HG03108 (cell line): ENCODE measurements around the gene COQ8A.

ENCODE experiments used
- ATAC-seq: cut with Tn5 transposase; IDR thresholded peaks from one replicate; pipeline ENCODE4 v1.9.1; 2021; ENCODE audit warnings: moderate library complexity; ENCODE audit not compliant: unreplicated experiment

Gene COQ8A

DNA sequence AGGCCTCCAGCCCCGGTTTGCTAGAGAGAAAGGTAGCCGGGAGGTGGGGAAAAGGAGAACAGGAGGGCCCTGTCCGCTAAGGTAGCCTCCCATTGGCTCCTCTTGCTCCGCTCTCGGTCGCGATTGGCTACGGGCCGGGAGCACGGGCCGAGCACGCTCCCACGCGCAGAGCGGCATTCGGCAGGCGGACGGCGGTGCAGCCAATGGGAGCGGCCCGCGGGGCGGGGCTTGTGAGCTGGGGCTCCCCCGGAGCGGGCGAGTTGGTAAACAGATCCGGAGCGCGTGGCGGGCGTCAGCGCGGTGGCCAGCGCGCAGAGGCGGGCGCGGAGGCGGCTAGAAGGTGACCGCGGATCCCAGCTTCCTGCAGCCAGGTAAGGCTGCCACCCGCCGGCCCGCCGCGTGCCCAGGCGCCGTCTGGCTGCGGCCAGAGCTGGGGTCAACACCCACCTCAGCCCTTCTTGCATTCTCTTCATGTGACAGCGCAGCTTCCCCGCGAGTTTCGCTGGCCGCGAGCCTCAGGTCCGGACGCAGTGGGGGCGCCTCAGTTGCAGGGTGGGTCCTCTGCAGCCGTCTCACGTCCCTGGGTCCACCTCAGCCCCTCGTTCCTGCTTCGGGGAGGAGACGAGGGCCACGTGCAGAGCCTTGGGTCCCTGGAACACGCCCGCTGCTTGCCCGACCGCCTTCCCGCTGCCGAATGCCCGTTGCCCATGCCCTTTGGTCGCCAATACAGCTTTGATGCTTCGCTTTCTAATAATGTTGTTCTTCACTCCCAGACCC is at the start of gene COQ8A:
Gene COQ8A, plus strand, starts transcription at position 266 of the 777 bp plus-strand sequence. CDS start 21,092 bp downstream, outside the sequence.
- ATAC-seq, result peak; percentile 95

DNA sequence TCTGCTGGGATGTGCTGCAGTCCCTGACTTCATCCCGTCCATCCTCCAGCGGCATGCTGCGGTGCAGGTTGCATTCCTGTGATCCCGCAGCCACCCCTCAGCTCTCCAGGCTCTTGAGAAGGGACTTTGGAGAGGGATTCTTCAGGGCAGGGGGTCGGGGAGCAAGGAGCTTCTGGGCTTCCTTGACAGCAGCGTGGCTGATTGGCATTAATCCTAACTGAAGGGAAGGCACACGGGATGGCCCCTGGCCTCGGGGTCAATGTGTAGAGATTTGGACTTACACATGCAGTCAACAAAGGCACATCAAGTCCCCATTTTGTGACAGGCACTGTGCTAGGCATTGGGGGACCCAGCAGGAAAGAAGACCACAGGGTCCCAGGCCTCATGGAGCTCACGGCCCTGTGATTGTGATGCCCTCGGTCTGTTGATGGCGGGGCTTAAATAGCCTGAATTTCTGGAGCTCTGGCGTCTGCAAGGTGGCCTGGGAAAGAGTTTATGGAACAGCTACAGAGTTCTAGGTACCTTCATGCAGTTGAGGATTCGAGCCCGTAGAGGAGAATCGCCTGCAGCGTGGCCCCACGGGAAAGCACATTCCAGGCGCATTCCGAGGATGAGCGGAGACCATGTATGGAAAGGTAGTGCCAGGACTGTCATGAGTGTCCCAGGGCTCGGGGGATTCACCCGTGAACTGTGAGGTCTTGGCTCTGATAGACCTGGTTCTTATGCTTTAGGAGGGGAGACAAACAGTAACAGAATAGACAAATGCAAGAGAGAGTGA is 49.6 kb upstream of the COQ8A start:
- no peak for ATAC-seq

DNA sequence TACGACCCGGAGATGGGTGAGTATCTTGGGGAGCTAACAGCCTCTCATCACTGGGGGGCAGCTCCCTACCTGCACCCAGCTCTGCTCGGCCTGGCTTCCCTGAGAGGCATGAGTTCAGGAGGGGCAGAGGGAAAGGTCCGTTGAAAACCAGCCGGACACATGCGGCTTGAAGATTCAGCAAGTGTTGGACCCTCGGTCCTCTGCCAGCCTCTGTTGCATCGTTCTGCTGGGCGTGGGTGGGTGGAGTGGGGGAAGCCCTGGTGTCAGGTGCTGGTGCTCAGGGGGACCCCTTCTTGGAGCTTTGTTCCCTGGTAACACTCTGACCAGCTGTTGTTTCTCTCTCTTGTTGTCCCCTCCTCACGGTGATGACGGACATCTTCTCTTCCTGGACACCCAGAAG is 48.7 kb upstream of the COQ8A start:
- no peak for ATAC-seq

DNA sequence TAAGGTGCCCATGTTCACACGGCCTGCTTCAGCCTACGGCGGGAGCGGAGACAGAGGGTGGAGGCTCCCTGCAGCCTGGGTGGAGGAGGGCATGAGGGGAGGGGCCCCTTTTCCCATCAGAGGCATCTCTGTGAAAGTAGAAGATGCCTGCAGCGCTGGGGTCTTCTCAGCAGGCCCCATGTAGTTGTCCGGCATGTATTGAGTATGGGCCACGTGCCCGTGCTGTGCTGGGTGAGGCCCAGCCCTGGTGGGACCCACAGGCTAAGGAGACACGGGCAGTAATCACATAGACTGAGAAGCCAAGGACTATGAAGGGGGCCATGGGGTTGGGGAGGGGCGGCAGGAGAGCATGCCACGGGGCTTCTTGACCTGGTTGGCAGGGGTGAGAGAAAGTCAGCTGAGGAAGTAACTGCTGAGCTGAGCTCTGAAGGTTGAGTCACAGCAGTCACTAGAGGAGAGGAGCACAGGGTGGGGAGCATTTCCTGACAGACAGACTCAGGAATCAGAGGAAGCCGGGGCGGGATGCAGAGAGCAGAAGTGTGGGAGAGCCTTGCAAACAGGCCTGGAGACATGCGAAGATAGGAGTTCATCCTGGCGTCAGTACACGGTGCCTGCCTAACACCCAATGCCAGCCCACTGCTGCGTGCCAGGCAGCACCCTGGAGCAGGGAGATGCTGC is 48.1 kb upstream of the COQ8A start:
- ATAC-seq, result no peak

DNA sequence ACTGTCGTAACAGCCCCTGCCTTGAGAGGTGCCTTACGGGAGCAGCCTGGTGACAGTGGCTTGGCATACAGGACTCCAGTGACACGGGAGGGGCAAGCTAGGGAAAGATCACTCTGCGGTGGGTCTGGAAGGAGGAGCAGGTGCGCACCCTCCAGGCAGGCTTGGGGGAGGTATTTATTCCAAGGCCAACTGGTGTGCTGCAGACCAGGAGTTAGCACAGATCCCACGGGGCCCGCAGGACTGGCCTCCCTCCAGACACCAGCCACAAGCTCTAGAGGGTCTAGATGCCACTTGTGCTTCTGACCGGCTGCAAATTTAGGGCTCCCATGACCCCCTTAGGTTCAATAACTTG is 47.6 kb upstream of the COQ8A start:
- ATAC-seq, result no peak

DNA sequence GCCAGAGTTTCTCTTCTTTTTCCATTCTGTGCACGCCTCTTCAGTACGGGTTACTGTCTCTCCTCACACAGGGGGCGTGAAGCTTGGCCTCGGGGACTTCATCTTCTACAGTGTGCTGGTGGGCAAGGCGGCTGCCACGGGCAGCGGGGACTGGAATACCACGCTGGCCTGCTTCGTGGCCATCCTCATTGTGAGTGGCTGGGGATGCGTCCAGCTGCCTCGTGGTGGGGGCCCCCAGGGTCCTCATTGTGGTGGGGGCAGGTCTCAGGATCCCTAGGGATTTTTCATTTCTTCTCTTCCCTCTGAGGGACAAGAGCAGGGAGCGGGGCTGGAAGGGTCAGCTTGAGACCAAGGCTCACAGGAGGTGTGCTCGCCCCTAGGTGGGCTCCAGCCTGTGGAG is 46.2 kb upstream of the COQ8A start:
- no peak for ATAC-seq

DNA sequence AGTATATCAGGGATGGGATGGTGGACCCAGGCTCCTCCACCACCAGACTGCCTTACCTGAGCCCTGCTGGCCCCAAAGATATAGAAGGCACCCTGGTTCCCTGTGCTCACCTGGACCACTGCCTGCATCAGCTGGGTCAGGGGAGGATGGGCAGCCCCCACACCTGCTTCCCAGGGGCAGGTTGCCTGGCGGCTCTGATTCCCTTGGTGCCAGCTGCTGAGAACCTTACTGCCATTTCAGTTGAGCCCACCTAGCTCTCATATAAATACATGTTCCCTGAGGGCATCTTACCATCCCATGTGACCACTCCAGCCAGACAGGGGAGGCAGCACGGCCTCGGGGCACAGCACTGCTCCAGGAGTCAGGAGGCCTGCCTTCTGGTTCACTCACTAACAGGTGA is 45.3 kb upstream of the COQ8A start:
- ATAC-seq, result no peak

DNA sequence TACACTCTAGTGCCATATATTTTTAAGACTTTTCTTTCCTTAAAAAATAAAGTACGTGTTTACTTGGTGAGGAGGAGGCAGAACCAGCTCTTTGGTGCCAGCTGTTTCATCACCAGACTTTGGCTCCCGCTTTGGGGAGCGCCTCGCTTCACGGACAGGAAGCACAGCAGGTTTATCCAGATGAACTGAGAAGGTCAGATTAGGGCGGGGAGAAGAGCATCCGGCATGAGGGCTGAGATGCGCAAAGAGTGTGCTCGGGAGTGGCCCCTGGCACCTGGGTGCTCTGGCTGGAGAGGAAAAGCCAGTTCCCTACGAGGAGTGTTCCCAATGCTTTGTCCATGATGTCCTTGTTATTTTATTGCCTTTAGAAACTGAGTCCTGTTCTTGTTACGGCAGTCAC is 44.5 kb upstream of the COQ8A start:
- ATAC-seq, result no peak

DNA sequence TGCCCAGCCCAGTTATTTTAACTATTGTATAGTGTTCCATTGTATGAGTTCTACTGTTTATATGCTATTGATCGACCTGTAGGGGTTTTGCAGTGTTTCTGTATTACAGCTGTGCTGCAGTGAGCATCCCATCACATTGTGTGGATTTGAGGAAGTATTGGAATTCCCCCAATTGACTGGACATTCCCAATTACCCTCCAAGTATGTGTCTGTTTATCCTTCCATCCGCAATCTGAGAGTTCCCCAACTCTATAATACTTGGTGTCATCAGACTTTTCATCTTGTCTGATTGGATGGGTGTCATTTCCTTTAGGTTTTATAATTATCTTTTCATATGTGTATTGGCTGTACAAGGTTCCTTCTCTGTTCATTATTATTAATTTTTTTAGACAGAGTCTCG is 41.8 kb upstream of the COQ8A start:
- no peak for ATAC-seq

DNA sequence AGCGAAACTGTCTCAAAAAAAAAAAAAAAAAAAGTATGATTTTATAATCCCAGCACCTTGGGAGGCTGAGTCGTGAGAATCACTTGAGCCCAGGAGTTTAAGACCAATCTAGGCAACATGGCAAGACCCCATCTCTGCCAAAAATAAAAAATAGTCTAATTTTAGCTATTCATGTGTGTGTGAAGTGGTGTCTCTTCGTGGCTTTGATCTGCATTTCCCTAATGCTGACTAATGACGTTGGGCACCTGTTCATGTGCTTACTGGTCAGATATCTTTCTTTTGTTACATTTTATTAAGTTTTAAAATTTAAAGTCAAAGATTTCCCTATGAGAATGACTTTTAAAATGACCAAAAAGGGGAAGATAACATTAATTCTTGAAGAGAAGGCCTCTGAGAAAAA is 38.7 kb upstream of the COQ8A start:
- ATAC-seq, result no peak

DNA sequence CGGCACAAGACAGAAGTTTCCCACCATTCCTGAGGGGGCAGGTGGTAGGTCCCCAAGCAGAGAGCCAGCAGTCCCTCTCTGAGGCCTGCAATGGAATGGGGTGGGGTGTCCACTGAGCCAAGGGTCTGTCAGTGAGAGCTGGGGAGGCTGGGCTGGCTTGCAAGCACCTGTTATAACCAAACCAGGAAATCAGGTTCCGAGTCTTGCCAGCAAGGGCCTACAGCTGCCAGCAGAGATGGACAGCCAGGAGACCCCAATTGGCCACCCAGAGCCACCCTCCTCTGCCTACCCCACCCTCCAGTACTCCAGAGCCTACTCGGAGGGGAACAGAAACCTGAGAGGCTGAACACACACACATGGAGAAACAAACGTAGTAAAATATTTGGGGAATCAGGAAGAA is 37.5 kb upstream of the COQ8A start:
- no peak for ATAC-seq

DNA sequence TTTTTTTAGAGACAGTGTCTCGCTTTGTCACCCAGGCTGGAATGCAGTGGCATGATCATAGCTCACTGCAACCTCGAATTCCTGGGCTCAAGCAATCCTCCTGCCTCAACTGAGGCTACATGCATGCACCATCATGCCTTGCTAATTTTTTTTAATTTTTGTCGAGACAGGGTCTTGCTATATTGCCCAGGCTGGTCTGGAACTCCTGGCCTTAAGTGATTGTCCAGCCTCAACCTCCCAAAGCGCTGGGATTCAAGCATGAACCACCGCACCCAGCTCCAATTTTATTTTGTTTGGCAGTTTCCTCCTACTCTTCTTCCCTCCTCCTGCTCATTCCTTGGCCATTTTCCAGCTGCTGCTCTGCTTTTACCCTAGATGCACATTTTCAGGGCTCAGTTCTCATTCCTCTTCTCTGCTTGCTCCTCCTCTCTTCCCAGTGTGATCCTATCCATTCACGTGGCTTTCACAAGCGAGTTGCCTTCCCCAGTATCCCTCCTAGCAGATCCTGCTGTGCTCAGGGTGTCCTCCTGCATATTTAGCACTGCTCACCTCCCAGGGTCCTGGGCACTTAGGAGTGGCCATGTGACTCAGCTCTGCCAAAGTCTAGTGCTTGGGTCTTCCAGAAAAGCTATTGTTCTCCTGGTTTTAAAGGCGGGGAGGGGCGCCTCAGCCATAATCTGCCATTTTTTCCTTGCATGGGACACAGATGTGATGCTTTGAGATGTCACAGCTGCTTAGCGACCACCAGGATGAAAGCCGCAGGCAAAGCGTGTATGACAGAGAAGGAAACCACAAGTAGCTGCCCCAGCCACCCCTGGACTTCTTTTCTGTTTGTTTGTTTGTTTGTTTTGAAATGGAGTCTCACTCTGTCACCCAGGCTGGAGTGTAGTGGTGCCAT is 36.0 kb upstream of the COQ8A start:
- ATAC-seq, result no peak

DNA sequence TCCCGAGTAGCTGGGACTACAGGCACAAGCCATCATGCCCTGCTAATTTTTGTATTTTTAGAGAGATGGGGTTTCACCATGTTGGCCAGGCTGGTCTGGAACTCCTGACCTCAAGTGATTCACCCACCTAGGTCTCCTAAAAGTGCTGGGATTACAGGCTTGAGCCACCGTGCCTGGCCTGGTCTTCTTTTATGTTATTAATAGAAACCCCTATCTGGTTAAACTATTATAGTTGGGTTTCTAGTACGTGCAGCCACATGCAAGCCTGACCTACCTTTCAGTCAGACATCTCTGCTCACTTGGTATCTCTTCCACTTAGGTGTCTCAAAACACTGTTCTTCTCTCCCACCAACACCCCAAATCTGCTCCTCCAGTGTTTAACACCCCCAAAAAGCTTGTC is 35.3 kb upstream of the COQ8A start:
- ATAC-seq, result no peak

DNA sequence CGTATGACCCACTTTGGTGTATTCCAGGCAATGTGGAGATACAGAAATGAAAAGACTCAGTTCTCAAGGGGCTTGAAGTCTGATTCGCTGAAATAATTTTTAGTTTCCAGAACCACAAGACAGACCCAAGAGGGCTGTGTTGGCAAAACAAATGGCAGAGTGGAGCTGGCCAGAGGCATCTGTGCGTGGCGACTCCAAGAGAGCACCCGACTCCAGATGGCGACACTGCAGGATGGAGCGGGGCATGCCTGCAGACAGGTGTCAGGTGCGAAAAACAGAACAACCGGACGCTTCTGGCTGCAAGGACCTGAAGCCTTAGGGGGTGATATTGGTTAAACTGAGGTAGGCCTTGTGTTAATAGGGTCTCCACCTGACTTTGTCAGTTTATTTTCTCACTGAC is 31.7 kb upstream of the COQ8A start:
- no peak for ATAC-seq

DNA sequence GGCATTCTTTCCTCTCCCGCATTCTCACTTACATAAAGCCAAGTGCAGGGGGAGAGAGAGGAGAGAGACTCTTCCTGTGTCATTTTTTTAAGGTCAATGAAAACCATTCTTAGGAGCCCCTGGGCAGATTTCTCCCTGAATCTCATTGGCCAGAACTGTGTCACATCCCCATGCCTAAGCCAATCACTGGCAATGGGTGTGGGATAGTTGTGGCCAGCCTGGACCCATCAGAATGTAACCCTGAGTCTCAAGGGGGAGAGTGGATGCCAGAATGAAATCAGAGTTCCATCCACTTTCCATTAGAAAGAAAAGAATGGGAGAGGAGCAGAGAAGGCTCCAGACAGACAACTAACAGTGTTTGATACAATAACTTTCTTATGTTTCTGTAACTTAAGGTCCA is 31.2 kb upstream of the COQ8A start:
- no peak for ATAC-seq

DNA sequence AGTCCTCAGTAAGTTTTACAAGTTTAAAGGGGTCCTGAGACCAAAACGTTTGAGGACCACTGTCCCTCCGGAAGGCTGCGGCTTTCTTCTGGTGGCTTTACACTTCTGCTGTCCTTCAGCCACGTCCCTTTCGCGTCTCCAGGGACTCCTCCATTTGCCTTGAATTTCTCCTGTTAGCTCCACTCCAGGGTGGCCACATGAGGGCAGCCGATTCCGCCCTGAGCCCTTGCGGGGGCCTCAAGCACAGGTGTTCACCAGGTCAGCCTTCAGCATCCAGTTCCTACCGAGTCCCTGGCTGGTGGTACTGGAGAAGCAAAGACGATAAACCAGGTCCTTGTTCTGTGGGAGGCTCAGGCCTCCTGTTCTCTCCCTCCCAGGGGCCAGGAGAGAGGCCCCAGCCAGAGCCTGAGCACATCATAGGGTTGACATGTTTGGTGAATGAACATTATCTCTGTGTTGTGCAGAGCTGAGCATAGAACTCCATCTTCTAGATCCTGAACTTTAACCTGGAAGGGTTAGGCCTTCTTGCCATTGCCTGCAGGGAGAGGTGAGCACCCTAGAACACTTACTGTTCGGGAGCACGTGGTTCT is 27.4 kb upstream of the COQ8A start:
- ATAC-seq, result no peak

DNA sequence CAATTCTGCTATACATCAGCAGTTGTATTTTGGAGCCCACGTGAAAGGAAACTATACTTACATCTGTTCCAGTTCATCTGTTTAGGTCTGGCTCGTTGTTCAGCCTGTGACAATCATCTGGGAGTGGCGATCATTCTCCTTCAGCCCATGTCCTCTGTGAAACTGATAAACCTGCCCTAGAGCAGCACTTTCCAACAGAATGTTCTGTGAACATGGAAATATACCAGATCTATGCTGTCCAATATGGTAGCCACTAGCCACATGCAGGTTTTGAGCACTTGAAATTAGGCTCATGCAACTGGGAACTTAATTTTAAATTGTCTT is 24.5 kb upstream of the COQ8A start:
- peak; percentile 16 for ATAC-seq

DNA sequence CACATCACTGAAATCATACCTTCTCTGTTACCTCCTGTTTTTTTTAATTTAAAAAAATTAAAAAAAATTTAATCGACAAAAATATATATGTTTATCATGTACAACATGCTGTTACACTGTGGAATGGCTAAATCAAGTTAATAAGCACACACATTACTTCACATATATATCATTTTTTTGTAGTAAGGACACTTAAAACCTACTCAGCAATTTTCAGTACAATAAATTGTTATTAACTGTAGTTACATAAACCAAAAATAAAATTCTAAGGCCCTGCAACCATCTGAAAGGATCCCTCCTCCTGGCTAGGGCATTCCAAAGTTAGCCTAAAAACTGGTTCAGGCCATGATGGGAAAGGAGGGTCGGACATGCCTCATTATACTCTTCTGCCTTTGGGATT is 23.6 kb upstream of the COQ8A start:
- no peak for ATAC-seq

DNA sequence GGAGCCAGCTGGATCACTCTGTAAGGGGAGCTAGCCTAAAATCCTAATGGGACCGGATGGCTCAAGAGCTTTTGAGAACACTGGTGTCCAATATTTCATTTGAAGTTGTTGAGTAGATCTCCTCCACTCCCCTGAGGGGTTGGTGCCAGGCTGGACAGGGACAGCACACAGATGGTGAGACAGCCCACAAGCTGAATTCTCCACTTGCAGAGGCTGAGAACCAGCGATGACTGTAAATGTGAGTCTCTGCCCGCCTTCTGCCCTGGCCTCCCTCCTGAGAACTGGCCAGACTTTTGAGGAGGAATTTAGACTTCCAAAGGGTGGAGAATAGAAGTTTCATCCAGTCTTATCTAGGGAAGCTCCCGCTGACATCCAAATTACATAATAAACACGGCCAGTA is 20.5 kb upstream of the COQ8A start:
- no peak for ATAC-seq

DNA sequence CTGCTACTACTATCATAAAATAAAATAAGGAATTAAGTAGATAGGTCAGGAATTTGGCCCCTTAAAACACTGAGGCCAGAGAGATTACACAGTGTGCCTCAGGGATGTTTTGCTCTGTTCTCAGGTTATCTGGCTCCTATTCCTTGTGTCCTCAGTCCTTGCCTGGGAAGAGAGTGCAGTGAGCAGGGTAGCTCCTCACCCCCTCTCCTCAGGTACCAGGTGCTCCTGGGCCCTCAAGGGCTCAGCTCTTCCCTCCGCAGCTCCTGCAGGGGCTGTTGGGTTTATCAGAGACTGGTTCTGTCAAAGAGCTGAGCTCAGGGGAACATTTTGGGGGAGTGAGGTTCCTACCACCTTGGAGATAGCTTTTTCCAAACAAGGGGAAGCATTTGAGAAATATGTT is 20.1 kb upstream of the COQ8A start:
- no peak for ATAC-seq

DNA sequence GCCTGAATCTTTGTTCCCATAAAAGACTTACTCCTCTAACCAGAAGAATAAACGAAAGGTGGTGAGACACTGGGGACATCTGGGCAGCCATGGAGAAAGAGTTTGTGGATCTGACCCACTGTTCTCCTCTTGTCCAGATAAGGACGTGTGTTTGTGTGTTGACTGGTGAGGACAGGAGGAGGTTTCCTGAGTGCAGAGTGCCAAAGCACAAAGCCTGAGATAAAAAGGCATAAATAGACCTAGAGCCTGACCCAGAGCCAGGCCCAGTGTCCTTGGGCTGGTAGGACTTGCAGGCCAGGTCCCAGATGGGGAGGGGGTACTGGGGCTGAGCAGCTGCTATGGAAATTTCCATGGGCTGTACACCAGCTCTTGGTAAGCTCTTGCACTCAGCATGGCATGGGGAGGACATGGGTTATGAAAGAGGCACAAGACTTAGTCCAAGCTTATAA is 19.6 kb upstream of the COQ8A start:
- ATAC-seq, result no peak
